Adipose tissue (tissue), 3 donors: ENCODE measurements around the gene NAT8L. TPM values are rescaled to one million over a fixed set of nuclear protein-coding genes. Genes with fewer than 3 reads are reported as not detected.

ENCODE experiments used
- H3K27ac ChIP-seq: one replicate; pipeline ENCODE4 v1.5.1; 2013; ENCODE audit warnings: low read depth, low read length
- WGBS, 3 donors: extraction: QIAGEN DNeasy Blood & Tissue Kit; methylation state at CpG; one replicate each; pipeline ENCODE4 v1.1.7; 2013; 5-methylcytosine and 5-hydroxymethylcytosine counted together
- polyA plus RNA-seq, 3 donors: library from polyadenylated mRNA; stranded (reverse); fragments of 200-250 nt; gene quantifications; one replicate each; pipeline ENCODE4 v1.2.3, GENCODE V29; 2013
- donor health status: healthy with polysubstance abuse.
- donor health status: Bipolar disorder and iron deficiency.
- donor health status: healthy.

NAT8L gene
- polyA plus RNA-seq, 3 donors = 9.2 to 68.4 (median 11.5) TPM

- H3K27ac ChIP-seq = no peak overlapping the region
- 72 to 89% (median 89%) methylated on average over 6 of the region's 6 CpGs for WGBS, 3 donors
Observed at GRCh38 chr4:2044119-2044485, 15.0 kb upstream of the NAT8L start.

GRCh38 chr4:2044542-2045517 lies 14.3 kb upstream of the NAT8L start:
- no peak overlapping the region for H3K27ac ChIP-seq
- 82 to 94% (median 88%) methylated on average over 18 of the region's 18 CpGs for WGBS, 3 donors

- 77 to 96% (median 78%) methylated on average over 9 to 11 of the region's 11 CpGs for WGBS, 3 donors
- H3K27ac ChIP-seq = no peak overlapping the region
Observed at GRCh38 chr4:2045518-2045951, 13.6 kb upstream of the NAT8L start.

GRCh38 chr4:2046031-2046961 lies 12.8 kb upstream of the NAT8L start:
- no peak overlapping the region for H3K27ac ChIP-seq
- 57 to 79% (median 68%) methylated on average over 27 to 28 of the region's 28 CpGs for WGBS, 3 donors

GRCh38 chr4:2047031-2047660 lies 12.0 kb upstream of the NAT8L start:
- no peak overlapping the region for H3K27ac ChIP-seq
- 34 to 45% (median 39%) methylated on average over 54 to 57 of the region's 57 CpGs for WGBS, 3 donors

- no peak overlapping the region for H3K27ac ChIP-seq
- 84 to 91% (median 87%) methylated on average over 25 of the region's 25 CpGs for WGBS, 3 donors
Observed at GRCh38 chr4:2047781-2048581, 11.1 kb upstream of the NAT8L start.

GRCh38 chr4:2048831-2049230 lies 10.3 kb upstream of the NAT8L start:
- no peak overlapping the region for H3K27ac ChIP-seq
- 91 to 94% (median 94%) methylated on average over 8 of the region's 8 CpGs for WGBS, 3 donors

- WGBS, 3 donors = 90 to 95% (median 90%) methylated on average over 7 of the region's 7 CpGs
- no peak overlapping the region for H3K27ac ChIP-seq
Observed at GRCh38 chr4:2049381-2049780, 9.7 kb upstream of the NAT8L start.

GRCh38 chr4:2049811-2050210 lies 9.3 kb upstream of the NAT8L start:
- WGBS, 3 donors = 81 to 91% (median 91%) methylated on average over 7 of the region's 7 CpGs
- no peak overlapping the region for H3K27ac ChIP-seq

GRCh38 chr4:2051086-2051485 lies 8.0 kb upstream of the NAT8L start:
- 58 to 84% (median 66%) methylated on average over 10 of the region's 10 CpGs for WGBS, 3 donors
- no peak overlapping the region for H3K27ac ChIP-seq

- 66 to 79% (median 71%) methylated on average over 6 of the region's 6 CpGs for WGBS, 3 donors
- no peak overlapping the region for H3K27ac ChIP-seq
Observed at GRCh38 chr4:2054217-2054616, 4.9 kb upstream of the NAT8L start.

GRCh38 chr4:2057382-2058065 lies 1.6 kb upstream of the NAT8L start:
- 69 to 85% (median 70%) methylated on average over 26 of the region's 26 CpGs for WGBS, 3 donors
- H3K27ac ChIP-seq = no peak overlapping the region

- no peak overlapping the region for H3K27ac ChIP-seq
- 1 to 6% (median 2%) methylated on average over 55 to 93 of the region's 93 CpGs for WGBS, 3 donors
Observed at GRCh38 chr4:2058264-2059045, 672 bp upstream of the NAT8L start.

- WGBS, 3 donors = 2 to 5% (median 3%) methylated on average over 65 to 102 of the region's 102 CpGs
- no peak overlapping the region for H3K27ac ChIP-seq
Observed at GRCh38 chr4:2059726-2060602, 837 bp downstream of the NAT8L start.

- H3K27ac ChIP-seq = no peak overlapping the region
- 28 to 41% (median 38%) methylated on average over 32 to 53 of the region's 54 CpGs for WGBS, 3 donors
Observed at GRCh38 chr4:2060611-2061185, 1.6 kb downstream of the NAT8L start.
